Inflammatory macrophage (primary cell): ENCODE data around the gene NATD1.
A peak's percentile ranks its signal among the peaks of the same experiment; 100 is the strongest.

Source experiments
- DNase-seq, 2 donors: peaks; one replicate each; pipeline ENCODE4 v3.0.0-alpha.2; 2020 to 2022

NATD1 gene

GRCh38 chr17:21289902-21290571 lies 36.8 kb upstream of the NATD1 start:
- no peak for DNase-seq

GRCh38 chr17:21289175-21289901 lies 36.1 kb upstream of the NATD1 start:
- no peak for DNase-seq

DNA sequence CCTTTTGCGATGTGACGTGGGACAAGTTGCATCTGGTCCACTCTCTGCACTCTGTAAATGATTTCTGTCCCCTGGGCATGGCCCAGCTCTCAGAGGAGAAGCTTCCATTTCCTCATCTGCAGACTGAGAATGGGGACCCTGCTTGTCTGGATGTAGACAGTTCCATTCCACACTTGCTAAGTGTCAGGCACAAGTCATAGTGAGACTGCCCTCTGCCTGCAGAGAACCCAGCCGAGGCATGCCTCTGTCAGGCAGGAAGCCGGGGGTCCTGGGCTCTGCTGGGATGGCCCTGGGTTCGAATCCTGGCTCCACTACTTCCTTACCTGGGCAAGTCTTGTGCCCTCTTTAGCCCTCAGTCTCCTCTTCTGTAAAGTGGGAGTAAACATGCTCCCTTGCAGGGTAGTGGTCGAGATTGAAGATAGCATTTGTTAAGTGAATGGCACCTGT lies 35.4 kb upstream of the NATD1 start:
- DNase-seq = peak; percentile 29 to 43

- peak; percentile 97 to 98 for DNase-seq
Observed at GRCh38 chr17:21287703-21288449, 34.7 kb upstream of the NATD1 start.

- DNase-seq = peak in 1 of 2 donors; percentile 13
Observed at GRCh38 chr17:21286909-21287702, 33.9 kb upstream of the NATD1 start.

- peak; percentile 92 to 96 for DNase-seq
Observed at GRCh38 chr17:21286066-21286770, 33.0 kb upstream of the NATD1 start.

GRCh38 chr17:21285164-21286065 lies 32.2 kb upstream of the NATD1 start:
- peak; percentile 70 to 85 for DNase-seq

GRCh38 chr17:21284319-21285163 lies 31.3 kb upstream of the NATD1 start, which contains the start of gene MAP2K3:
Gene MAP2K3, plus strand, starts transcription at chr17:21284711. Its CDS starts 210 bp downstream, at chr17:21284921.
- peak; percentile 99 for DNase-seq

GRCh38 chr17:21283482-21284318 lies 30.5 kb upstream of the NATD1 start:
- peak; percentile 24 to 52 for DNase-seq

- DNase-seq = no peak
Observed at GRCh38 chr17:21282850-21283249, 29.6 kb upstream of the NATD1 start.

GRCh38 chr17:21282231-21282630 lies 29.0 kb upstream of the NATD1 start:
- peak in 1 of 2 donors; percentile 48 for DNase-seq

DNA sequence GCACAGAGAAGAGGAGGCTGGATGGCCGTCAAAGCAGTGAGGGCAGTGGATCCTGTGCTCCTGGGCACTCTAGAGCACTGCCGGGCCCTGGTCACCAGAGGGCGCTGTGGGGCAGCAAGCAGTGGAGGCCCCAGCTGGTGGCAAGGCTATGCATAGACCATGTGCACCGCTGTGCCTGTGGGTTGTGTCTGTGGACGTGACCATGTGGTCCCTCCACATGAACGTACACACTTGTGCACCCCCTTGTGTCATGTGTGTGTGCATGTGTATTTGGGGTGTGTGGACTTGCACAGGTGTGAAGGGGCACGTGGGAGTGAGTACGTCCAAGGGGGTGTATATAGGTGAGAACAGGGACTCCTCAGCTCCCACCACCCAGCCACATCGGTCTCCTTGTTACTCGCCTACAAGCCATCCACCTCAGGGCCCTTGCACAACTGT lies 26.9 kb upstream of the NATD1 start:
- peak; percentile 90 to 91 for DNase-seq

DNA sequence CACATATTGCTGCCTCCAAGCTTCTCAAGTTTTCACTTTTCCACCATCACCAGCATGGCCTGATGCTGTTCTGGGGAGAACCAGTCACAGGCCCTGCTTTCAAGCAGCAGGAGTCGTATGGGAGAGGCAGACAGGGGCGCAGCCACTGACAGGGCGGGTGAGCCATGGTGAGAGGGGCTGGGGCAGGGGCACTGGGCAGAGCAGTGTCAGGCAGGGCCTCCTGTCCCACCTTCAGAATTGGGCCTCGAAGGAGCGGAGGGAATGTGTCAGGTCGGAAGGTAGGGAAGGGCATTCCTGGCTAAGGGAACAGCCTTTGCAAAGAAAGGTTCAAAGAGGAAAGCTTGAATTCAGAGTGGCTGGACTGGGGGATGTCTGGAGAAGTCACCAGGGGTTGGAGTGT lies 26.4 kb upstream of the NATD1 start:
- DNase-seq = no peak

DNA sequence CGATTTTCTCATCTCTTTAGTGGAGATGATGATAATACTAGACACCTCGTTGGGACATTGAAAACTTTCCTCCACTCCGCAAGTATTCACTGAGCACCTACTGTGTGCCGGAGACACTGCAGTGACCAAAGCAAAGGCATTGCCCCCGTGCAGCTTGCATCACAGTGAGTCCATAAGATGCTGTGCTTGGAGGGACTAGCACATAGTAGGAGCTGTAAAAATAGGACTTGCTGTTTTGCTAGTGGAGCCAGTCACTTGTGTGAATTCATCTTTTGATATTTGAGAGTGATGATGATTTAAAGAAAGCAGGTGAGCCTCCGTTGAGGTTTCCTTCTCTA lies 26.0 kb upstream of the NATD1 start:
- DNase-seq = no peak

DNA sequence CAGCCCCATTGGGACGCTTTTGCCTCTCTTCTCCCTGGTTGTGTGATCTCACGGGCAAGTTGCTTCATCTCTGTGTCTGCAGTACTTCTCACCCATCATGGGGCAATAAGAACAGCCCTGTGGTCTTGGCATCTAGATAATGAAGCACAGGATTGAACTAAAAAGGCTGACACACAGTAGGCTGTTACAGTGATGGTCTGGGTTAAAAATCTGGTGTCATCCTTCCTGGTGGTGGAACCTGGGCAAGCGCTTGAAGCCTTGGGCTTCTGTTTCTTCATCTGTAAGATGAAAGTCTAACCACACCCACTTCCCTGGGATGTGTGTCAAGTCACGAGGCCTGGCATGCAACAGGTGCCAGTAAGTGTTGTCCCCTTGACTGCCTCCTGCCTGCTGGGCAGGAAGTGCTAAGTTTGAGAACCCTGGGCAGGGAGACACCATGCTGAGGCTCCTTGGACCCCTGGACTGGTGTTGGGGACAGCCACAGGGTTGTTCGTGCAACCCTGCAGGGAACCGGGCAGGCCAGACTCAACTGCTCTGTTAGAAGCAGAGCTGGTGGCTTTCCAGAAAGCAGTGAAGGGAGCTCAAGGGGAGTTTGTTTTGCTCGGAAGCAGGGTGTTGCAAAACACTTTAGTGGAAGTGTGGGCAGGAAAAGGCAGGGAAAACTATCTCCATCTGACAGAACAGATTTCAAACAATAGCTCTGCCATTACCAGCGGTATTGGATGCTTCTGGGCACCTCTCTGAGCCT lies 25.4 kb upstream of the NATD1 start:
- DNase-seq = peak; percentile 54 to 60

- no peak for DNase-seq
Observed at GRCh38 chr17:21277332-21277731, 24.1 kb upstream of the NATD1 start.

DNA sequence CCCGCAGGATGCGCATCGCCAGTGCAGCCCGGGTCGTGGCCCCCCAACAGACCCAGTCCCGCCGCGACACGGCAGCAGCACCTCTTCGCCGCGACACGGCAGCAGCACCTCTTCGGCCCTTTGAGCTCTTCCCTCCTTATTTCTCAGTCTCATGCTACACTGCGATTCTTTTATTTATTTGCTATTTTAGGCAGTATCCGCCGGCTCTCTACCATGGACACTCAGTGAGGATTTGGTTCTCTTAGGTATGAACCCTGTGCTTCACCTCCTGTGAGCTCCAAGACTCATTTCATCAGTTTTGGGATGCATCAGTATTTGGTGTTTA lies 23.0 kb upstream of the NATD1 start:
- DNase-seq = no peak

GRCh38 chr17:21275579-21276263 lies 22.5 kb upstream of the NATD1 start:
- peak; percentile 88 to 93 for DNase-seq
